GM12878 (cell line): ENCODE data around the gene SLC39A1. TPM values are rescaled to one million over a fixed set of nuclear protein-coding genes. Genes with fewer than 3 reads are reported as not detected.
A peak's percentile ranks its signal among the peaks of the same experiment; 100 is the strongest.

ENCODE experiments used
- BACH1 ChIP-seq: fragments of 450-650 bp; IDR thresholded peaks from 2 replicates; pipeline ENCODE4 v1.6.1; 2017; ENCODE audit warnings: mild to moderate bottlenecking, borderline replicate concordance
- DPF2 ChIP-seq: fragments of 450-650 bp; IDR thresholded peaks from 2 replicates; pipeline ENCODE4 v1.6.1; 2017; ENCODE audit warnings: mild to moderate bottlenecking
- ETV6 ChIP-seq, 2 experiments: fragments of 450-650 bp in 1 of 2; IDR thresholded peaks in 1 of 2; conservative IDR thresholded peaks in 1 of 2; 2 replicates each; pipeline ENCODE4 v1.6.1; 2014; ENCODE audit warnings: antibody characterized with exemption in 1 of 2, borderline replicate concordance in 1 of 2, low read depth in 1 of 2, mild to moderate bottlenecking in 1 of 2, moderate library complexity in 1 of 2
- FOXK2 ChIP-seq: fragments of 450-650 bp; IDR thresholded peaks from 2 replicates; pipeline ENCODE4 v1.6.1; 2017; ENCODE audit warnings: mild to moderate bottlenecking, moderate library complexity
- HDAC2 ChIP-seq: fragments of 200-600 bp; sonication (generic); IDR thresholded peaks from 2 replicates; pipeline ENCODE4 v1.6.1; 2017
- IKZF2 ChIP-seq, 2 experiments: fragments of 450-650 bp; IDR thresholded peaks; 2 replicates each; pipeline ENCODE4 v1.6.1; 2017; ENCODE audit warnings: mild to moderate bottlenecking in 2 of 2, moderate library complexity in 2 of 2
- KAT2A ChIP-seq: conservative IDR thresholded peaks from 2 replicates; pipeline ENCODE4 v1.6.1; 2011; ENCODE audit warnings: low read depth, low read length; ENCODE audit not compliant: control insufficient read depth
- LARP7 ChIP-seq: fragments of 450-650 bp; IDR thresholded peaks from 2 replicates; pipeline ENCODE4 v1.6.1; 2017; ENCODE audit warnings: mild to moderate bottlenecking
- MXI1 ChIP-seq: fragments of 150-350 bp; IDR thresholded peaks from 2 replicates; pipeline ENCODE4 v1.6.1; 2011; ENCODE audit warnings: low read depth, mild to moderate bottlenecking, inconsistent platforms, low read length, improper control_type of control experiment
- NFXL1 ChIP-seq: fragments of 450-650 bp; IDR thresholded peaks from 2 replicates; pipeline ENCODE4 v1.6.1; 2017; ENCODE audit warnings: antibody characterized with exemption, mild to moderate bottlenecking, borderline replicate concordance
- NFYA ChIP-seq: IDR thresholded peaks from 2 replicates; pipeline ENCODE4 v1.6.1; 2011; ENCODE audit warnings: low read depth, mild to moderate bottlenecking, low read length, improper control_type of control experiment, borderline replicate concordance
- NKRF ChIP-seq: fragments of 450-650 bp; conservative IDR thresholded peaks from 2 replicates; pipeline ENCODE4 v1.6.1; 2017; ENCODE audit warnings: mild to moderate bottlenecking, moderate library complexity
- NR2F1 ChIP-seq: fragments of 450-650 bp; conservative IDR thresholded peaks from 2 replicates; pipeline ENCODE4 v1.6.1; 2017; ENCODE audit warnings: mild to moderate bottlenecking
- RAD51 ChIP-seq: fragments of 450-650 bp; IDR thresholded peaks from 2 replicates; pipeline ENCODE4 v1.6.1; 2016; ENCODE audit warnings: moderate library complexity, mild to moderate bottlenecking, inconsistent platforms
- SMAD1 ChIP-seq: fragments of 450-650 bp; IDR thresholded peaks from 2 replicates; pipeline ENCODE4 v1.6.1; 2018; ENCODE audit warnings: mild to moderate bottlenecking, low read depth; ENCODE audit not compliant: partially characterized antibody
- SREBF2 ChIP-seq: IDR thresholded peaks from 2 replicates; pipeline ENCODE4 v1.6.1; 2012; ENCODE audit warnings: mild to moderate bottlenecking, low read length
- SUPT20H ChIP-seq: IDR thresholded peaks from 2 replicates; pipeline ENCODE4 v1.6.1; 2011; ENCODE audit warnings: low read depth, mild to moderate bottlenecking, low read length, moderate library complexity, borderline replicate concordance; ENCODE audit not compliant: control insufficient read depth
- SUZ12 ChIP-seq: fragments of 200-600 bp; sonication (generic); IDR thresholded peaks from one replicate; pipeline ENCODE4 v1.6.1; 2018; ENCODE audit warnings: antibody characterized with exemption, mild to moderate bottlenecking; ENCODE audit not compliant: unreplicated experiment
- TARDBP ChIP-seq: IDR thresholded peaks from 2 replicates; pipeline ENCODE4 v1.6.1; 2016; ENCODE audit warnings: borderline replicate concordance
- TCF3 ChIP-seq: IDR thresholded peaks from 2 replicates; pipeline ENCODE4 v1.6.1; 2012; ENCODE audit warnings: low read depth, mild to moderate bottlenecking, low read length, borderline replicate concordance; ENCODE audit not compliant: insufficient read depth
- TCF7 ChIP-seq: IDR thresholded peaks from 2 replicates; pipeline ENCODE4 v1.6.1; 2014; ENCODE audit warnings: antibody characterized with exemption, borderline replicate concordance
- YBX1 ChIP-seq: fragments of 450-650 bp; IDR thresholded peaks from 2 replicates; pipeline ENCODE4 v1.6.1; 2016; ENCODE audit warnings: antibody characterized with exemption
- polyA plus RNA-seq, 11 experiments: library from polyadenylated mRNA; depleted of rRNA in 4 of 11; unstranded in 6 of 11; stranded (reverse) in 5 of 11; fragments of >200 nt; fragmentation: Nextera tagmentation in 4 of 11; fragmentation: Illumina TruSeq in 1 of 11; extraction: Ambion mirVana in 4 of 11; extraction: Trizol in 1 of 11; gene quantifications; 1 replicate in 1 of 11; 2 replicates in 10 of 11; pipeline versions ENCODE4 v1.2.1 to v1.2.3, GENCODE V29; 2011 to 2016; ENCODE audit warnings: inconsistent platforms in 2 of 11, missing spikeins in 2 of 11, low read depth in 1 of 11
- total RNA-seq, 4 experiments: library from RNA; depleted of rRNA in 3 of 4; stranded (reverse); fragments of >200 nt in 3 of 4; fragmentation: Illumina TruSeq in 1 of 4; extraction: Trizol in 1 of 4; gene quantifications; 2 replicates each; pipeline versions ENCODE4 v1.2.1 to v1.2.3, GENCODE V29; 2013 to 2021
- TF ChIP-seq, protein P1 (sequence below): IDR thresholded peaks from 2 replicates; pipeline ENCODE4 v1.6.1; 2011; ENCODE audit warnings: low read depth, low read length, improper control_type of control experiment, borderline replicate concordance
- TF ChIP-seq, protein P2 (sequence below): fragments of 450-650 bp; IDR thresholded peaks from 2 replicates; pipeline ENCODE4 v1.6.1; 2016; ENCODE audit warnings: mild to moderate bottlenecking
- TF ChIP-seq, protein P3 (sequence below): fragments of 450-650 bp; IDR thresholded peaks from 2 replicates; pipeline ENCODE4 v1.6.1; 2016; ENCODE audit warnings: mild to moderate bottlenecking

The SLC39A1 gene
- total and polyA plus RNA-seq, 10 of the 15 experiments (the other 5 are each of a cell fraction or from before 2014, with no cell fraction given): 8.8 to 98.6 (median 72.4) TPM

DNA sequence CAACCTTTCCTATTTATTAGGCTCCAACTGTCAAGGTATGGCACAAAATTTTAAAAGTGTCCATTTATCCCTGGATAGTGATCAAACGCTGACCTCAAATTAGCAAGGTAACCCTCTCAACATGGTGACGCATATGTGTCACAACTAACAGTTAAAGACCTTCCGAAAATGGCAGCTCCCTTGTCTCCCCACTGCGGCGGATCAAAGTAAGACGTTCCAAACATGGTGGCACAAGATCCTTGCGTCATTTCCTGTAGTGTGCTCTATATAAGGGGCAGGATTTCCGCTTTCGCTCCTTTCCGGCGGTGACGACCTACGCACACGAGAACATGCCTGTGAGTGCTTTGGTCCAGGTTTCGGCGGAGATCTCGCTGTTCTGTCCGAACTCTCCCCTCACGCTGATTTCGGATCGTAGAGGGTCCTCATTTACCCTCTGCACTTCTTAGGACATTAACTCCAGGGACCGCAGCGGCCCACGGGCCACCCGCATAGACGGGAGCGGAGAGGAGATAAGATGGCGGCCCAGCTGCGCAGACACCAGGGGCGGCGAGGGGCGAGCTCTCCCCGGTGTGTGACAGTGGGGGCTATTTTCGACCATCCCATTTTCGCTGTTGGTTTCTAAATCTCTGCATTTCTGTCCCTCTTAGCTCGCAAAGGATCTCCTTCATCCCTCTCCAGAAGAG is 27.3 kb upstream of the SLC39A1 start, which contains the start of gene RPS27 (continued):
- peak; percentile 99 for TF ChIP-seq TCF7
- TF ChIP-seq NR2F1: no peak
- no peak for TF ChIP-seq KAT2A
- TF ChIP-seq SUZ12: no peak
- TF ChIP-seq NKRF: peak; percentile 84
- no peak for TF ChIP-seq DPF2
- 0 out of 4 replicates have a peak, but pooled peaks of 1 of the 2 experiments have one; percentile 29 for TF ChIP-seq ETV6 (conservative IDR thresholded peaks at IDR 0.05 in 1 of 2, IDR thresholded peaks at IDR 0.05 in 1 of 2; ENCODE audit: borderline replicate concordance in 1 of 2, low read depth in 1 of 2)
- TF ChIP-seq TCF3: peak; percentile 93; the same call in 1 of the 2 replicates
- TF ChIP-seq YBX1: no peak
- 0 out of 2 replicates have a peak, but pooled peaks have one; percentile 52 for TF ChIP-seq TARDBP
- no peak for TF ChIP-seq IKZF2 (IDR thresholded peaks at IDR 0.05)
- peak; percentile 33 for TF ChIP-seq RAD51
- TF ChIP-seq MXI1: peak; percentile 84
- TF ChIP-seq NFXL1: no peak
- peak; percentile 84 for TF ChIP-seq BACH1
- no peak for TF ChIP-seq NFYA
- peak; percentile 78; the same call in 1 of the 2 replicates for TF ChIP-seq LARP7
- TF ChIP-seq, protein P1, sequence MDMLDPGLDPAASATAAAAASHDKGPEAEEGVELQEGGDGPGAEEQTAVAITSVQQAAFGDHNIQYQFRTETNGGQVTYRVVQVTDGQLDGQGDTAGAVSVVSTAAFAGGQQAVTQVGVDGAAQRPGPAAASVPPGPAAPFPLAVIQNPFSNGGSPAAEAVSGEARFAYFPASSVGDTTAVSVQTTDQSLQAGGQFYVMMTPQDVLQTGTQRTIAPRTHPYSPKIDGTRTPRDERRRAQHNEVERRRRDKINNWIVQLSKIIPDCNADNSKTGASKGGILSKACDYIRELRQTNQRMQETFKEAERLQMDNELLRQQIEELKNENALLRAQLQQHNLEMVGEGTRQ: no peak
- no peak for TF ChIP-seq HDAC2
- TF ChIP-seq, protein P2, sequence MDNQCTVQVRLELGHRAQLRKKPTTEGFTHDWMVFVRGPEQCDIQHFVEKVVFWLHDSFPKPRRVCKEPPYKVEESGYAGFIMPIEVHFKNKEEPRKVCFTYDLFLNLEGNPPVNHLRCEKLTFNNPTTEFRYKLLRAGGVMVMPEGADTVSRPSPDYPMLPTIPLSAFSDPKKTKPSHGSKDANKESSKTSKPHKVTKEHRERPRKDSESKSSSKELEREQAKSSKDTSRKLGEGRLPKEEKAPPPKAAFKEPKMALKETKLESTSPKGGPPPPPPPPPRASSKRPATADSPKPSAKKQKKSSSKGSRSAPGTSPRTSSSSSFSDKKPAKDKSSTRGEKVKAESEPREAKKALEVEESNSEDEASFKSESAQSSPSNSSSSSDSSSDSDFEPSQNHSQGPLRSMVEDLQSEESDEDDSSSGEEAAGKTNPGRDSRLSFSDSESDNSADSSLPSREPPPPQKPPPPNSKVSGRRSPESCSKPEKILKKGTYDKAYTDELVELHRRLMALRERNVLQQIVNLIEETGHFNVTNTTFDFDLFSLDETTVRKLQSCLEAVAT: peak; percentile 84
- TF ChIP-seq, protein P3, sequence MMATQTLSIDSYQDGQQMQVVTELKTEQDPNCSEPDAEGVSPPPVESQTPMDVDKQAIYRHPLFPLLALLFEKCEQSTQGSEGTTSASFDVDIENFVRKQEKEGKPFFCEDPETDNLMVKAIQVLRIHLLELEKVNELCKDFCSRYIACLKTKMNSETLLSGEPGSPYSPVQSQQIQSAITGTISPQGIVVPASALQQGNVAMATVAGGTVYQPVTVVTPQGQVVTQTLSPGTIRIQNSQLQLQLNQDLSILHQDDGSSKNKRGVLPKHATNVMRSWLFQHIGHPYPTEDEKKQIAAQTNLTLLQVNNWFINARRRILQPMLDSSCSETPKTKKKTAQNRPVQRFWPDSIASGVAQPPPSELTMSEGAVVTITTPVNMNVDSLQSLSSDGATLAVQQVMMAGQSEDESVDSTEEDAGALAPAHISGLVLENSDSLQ: peak; percentile 72
- TF ChIP-seq SMAD1: peak; percentile 96
- no peak for TF ChIP-seq SREBF2
- TF ChIP-seq SUPT20H: no peak
- TF ChIP-seq FOXK2: no peak; the same call in 1 of the 2 replicates
